Spleen (tissue), 11 donors: ENCODE measurements around the gene ABCA13. TPM values are rescaled to one million over a fixed set of nuclear protein-coding genes. Genes with fewer than 3 reads are reported as not detected.

Experiments used
- DNase-seq: peaks from one replicate; pipeline ENCODE4 v3.0.0-alpha.2; 2020
- H3K27ac ChIP-seq, 8 donors: fragments of 200-600 bp; sonication (generic) in 7 of 8; 1 replicate in 4 of 8; 2 replicates in 4 of 8; pipeline versions ENCODE4 v1.5.0 to v1.8.0; 2016 to 2021; ENCODE audit warnings: inconsistent platforms in 4 of 8, mild to moderate bottlenecking in 4 of 8, moderate library complexity in 1 of 8
- H3K27me3 ChIP-seq, 7 donors: fragments of 200-600 bp; sonication (generic) in 6 of 7; replicated peaks in 1 of 7; 1 replicate in 4 of 7; 2 replicates in 3 of 7; pipeline versions ENCODE4 v1.5.0 to v1.8.0; 2016 to 2021; ENCODE audit warnings: inconsistent platforms in 3 of 7, mild to moderate bottlenecking in 1 of 7
- H3K36me3 ChIP-seq, 6 donors: fragments of 200-600 bp; sonication (generic) in 5 of 6; 1 replicate in 4 of 6; 2 replicates in 2 of 6; pipeline versions ENCODE4 v1.5.0 to v1.8.0; 2016 to 2021; ENCODE audit warnings: inconsistent platforms in 2 of 6
- H3K4me1 ChIP-seq, 6 donors: fragments of 200-600 bp; sonication (generic) in 5 of 6; 1 replicate in 3 of 6; 2 replicates in 3 of 6; pipeline versions ENCODE4 v1.5.0 to v1.8.0; 2016 to 2021; ENCODE audit warnings: inconsistent platforms in 3 of 6
- H3K4me3 ChIP-seq, 8 donors: fragments of 200-600 bp; sonication (generic) in 7 of 8; 1 replicate in 4 of 8; 2 replicates in 4 of 8; pipeline versions ENCODE4 v1.5.0 to v1.8.0; 2016 to 2021; ENCODE audit warnings: inconsistent platforms in 4 of 8, mild to moderate bottlenecking in 4 of 8, moderate library complexity in 2 of 8
- H3K9me3 ChIP-seq, 8 donors: fragments of 200-600 bp; sonication (generic) in 7 of 8; 1 replicate in 4 of 8; 2 replicates in 4 of 8; pipeline versions ENCODE4 v1.5.0 to v1.8.0; 2016 to 2021; ENCODE audit warnings: inconsistent platforms in 4 of 8
- POLR2A ChIP-seq, 3 donors: fragments of 450-650 bp; IDR thresholded peaks; one replicate each; pipeline ENCODE4 v1.5.1; 2017; ENCODE audit warnings: antibody characterized with exemption in 3 of 3, mild to moderate bottlenecking in 1 of 3
- POLR2AphosphoS5 ChIP-seq, 3 donors: sonication (generic); formaldehyde crosslinking; IDR thresholded peaks; one replicate each; pipeline ENCODE4 v1.5.1; 2017; ENCODE audit warnings: antibody characterized with exemption in 3 of 3
- WGBS, 5 donors: extraction: QIAGEN DNeasy Blood & Tissue Kit in 3 of 5; methylation state at CpG; one replicate each; pipeline versions ENCODE4 v1.1.5 to v1.1.7; 2013 to 2018; 5-methylcytosine and 5-hydroxymethylcytosine counted together
- intact Hi-C: fragments of 100-400 bp; cut with DNase I; formaldehyde crosslinking; loops from one replicate; pipeline ENCODE4 v1.15.0; 2023; ENCODE audit warnings: low total_unique reads
- polyA plus RNA-seq, 3 donors: library from polyadenylated mRNA; stranded (reverse); fragments of 200-250 nt; gene quantifications; one replicate each; pipeline ENCODE4 v1.2.1, GENCODE V29; 2013
- total RNA-seq, 7 donors: library from RNA; depleted of rRNA in 3 of 7; stranded (reverse); fragments of >200 nt in 3 of 7; fragmentation: NEBNext Ultra II Directional in 4 of 7; extraction: Animal tissue kit (Norgen Biotek cat#: 25700) in 4 of 7; gene quantifications; one replicate each; pipeline versions ENCODE4 v1.1.0 to v1.2.1, GENCODE V29; 2016 to 2021
- TF ChIP-seq, protein P1 (sequence below), 11 experiments: fragments of 200-600 bp in 7 of 11; fragments of 450-650 bp in 4 of 11; sonication (generic) in 4 of 11; IDR thresholded peaks in 8 of 11; conservative IDR thresholded peaks in 3 of 11; 1 replicate in 7 of 11; 2 replicates in 4 of 11; pipeline versions ENCODE4 v1.4.0 to v1.8.0; 2016 to 2021; ENCODE audit warnings: antibody characterized with exemption in 11 of 11, inconsistent platforms in 4 of 11, mild to moderate bottlenecking in 1 of 11
- donor health status: healthy with polysubstance abuse.
- donor health status: DM: no; HTN: no; CAD: no; lungs with moderate emphysema.
- donor health status: DM: no; HTN: no; CAD: no.
- donor health status: Bipolar disorder and iron deficiency.
- donor health status: healthy.
- donor health status: DM: no; HTN: no; CAD: no.
- donor health status: DM: yes; HTN: yes; CAD: no.

The ABCA13 gene
- total and polyA plus RNA-seq, 10 donors: 0.02 to 19.0 (median 1.8) TPM

DNA sequence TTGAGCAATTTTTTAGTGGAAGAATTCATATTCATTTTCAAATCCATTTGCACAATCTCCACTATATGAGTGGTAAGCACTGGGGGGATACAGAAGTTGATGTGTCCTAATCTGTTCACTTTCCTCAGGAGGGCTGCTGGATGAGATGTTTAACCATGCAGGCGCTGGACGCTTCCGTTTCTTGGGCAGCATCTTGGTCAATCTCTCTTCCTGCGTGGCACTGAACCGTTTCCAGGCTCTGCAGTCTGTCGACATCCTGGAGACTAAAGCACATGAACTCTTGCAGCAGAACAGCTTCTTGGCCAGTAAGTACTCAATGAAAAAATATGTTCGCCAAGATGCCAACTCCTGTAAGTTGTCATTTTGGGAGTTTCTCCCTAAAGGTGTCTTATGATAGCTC, 179.3 kb downstream of the ABCA13 start:
- Histone ChIP-seq H3K27me3 (no peaks in the 10 kb centered on the region), H3K4me3 (no peak overlapping the region), H3K36me3 (no peaks in the 10 kb centered on the region), H3K27ac (no peak overlapping the region), H3K4me1 (no peaks in the 10 kb centered on the region), H3K9me3 (no peaks in the 10 kb centered on the region)
- 40 to 82% (median 57%) methylated on average over 7 of the region's 7 CpGs for WGBS, 5 donors
- TF ChIP-seq POLR2A (IDR thresholded peaks at IDR 0.05) (no peak), POLR2AphosphoS5 (IDR thresholded peaks at IDR 0.05) (no peak)
- TF ChIP-seq, protein P1, sequence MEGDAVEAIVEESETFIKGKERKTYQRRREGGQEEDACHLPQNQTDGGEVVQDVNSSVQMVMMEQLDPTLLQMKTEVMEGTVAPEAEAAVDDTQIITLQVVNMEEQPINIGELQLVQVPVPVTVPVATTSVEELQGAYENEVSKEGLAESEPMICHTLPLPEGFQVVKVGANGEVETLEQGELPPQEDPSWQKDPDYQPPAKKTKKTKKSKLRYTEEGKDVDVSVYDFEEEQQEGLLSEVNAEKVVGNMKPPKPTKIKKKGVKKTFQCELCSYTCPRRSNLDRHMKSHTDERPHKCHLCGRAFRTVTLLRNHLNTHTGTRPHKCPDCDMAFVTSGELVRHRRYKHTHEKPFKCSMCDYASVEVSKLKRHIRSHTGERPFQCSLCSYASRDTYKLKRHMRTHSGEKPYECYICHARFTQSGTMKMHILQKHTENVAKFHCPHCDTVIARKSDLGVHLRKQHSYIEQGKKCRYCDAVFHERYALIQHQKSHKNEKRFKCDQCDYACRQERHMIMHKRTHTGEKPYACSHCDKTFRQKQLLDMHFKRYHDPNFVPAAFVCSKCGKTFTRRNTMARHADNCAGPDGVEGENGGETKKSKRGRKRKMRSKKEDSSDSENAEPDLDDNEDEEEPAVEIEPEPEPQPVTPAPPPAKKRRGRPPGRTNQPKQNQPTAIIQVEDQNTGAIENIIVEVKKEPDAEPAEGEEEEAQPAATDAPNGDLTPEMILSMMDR (IDR thresholded peaks at IDR 0.05 in 8 of 11, conservative IDR thresholded peaks at IDR 0.05 in 3 of 11): no peak
- no peak for DNase-seq
- intact Hi-C loops: no loop called here

DNA sequence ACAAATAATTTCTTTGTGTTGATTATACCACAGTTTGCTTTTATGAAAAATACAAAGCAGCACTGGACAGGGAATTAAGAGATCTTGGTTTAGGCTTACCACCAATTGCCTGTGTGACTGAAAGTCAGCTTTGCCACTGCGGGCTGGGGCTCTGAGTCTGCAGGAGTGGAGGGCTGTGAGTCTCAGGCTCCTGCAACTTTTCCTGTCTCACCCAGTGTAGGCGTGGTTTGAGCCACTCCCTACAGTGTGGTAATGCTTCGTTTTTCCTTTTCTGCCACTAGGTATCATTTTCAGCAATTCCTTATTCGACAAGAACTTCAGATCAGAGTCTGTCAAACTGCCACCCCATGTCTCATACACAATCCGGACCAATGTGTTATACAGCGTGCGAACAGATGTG, 180.6 kb downstream of the ABCA13 start:
- Histone ChIP-seq H3K4me3 (no peak overlapping the region), H3K9me3 (no peaks in the 10 kb centered on the region), H3K27ac (peak overlapping the region in 1 of 8 donors; percentile 23), H3K36me3 (no peaks in the 10 kb centered on the region), H3K4me1 (no peaks in the 10 kb centered on the region), H3K27me3 (no peaks in the 10 kb centered on the region)
- intact Hi-C loops: no loop called here
- WGBS, 5 donors: 48 to 89% (median 71%) methylated on average over 7 of the region's 7 CpGs
- no peak for DNase-seq
- TF ChIP-seq POLR2A (IDR thresholded peaks at IDR 0.05) (no peak), POLR2AphosphoS5 (IDR thresholded peaks at IDR 0.05) (no peak)
- TF ChIP-seq, protein P1 (IDR thresholded peaks at IDR 0.05 in 8 of 11, conservative IDR thresholded peaks at IDR 0.05 in 3 of 11): no peak

DNA sequence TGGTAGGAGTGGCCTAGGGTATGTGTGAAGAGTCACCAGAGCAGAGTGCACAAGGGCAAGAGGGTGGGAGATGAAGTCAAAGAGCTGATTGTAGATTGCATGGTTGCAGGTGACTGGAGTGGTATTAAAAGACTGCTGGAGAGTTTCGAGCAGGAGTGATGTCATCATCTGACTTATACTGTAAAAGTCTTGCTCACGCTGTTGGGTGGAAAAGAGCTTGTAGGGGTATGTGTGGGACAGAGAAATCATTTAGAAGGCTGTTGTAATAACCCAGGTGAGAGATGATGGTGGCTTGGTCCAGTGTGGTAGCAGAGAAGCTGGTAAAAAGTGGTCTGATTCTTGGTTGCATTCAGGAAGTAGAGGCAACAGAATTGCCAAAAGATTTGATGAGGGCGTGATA, 184.1 kb downstream of the ABCA13 start:
- no peak for TF ChIP-seq POLR2AphosphoS5 (IDR thresholded peaks at IDR 0.05)
- no peak for TF ChIP-seq POLR2A (IDR thresholded peaks at IDR 0.05)
- TF ChIP-seq, protein P1 (IDR thresholded peaks at IDR 0.05 in 8 of 11, conservative IDR thresholded peaks at IDR 0.05 in 3 of 11): no peak
- no peak overlapping the region for H3K4me3 ChIP-seq
- intact Hi-C loops: no loop called here
- no peak for DNase-seq
- 81 to 100% (median 95%) methylated on average over 3 of the region's 3 CpGs for WGBS, 5 donors
- peaks cover 0 to 4% (median 0%) of the 10 kb centered on the region in 6 donors for H3K36me3 ChIP-seq
- H3K27ac ChIP-seq: no peak overlapping the region
- no peaks in the 10 kb centered on the region for H3K9me3 ChIP-seq
- no peaks in the 10 kb centered on the region for H3K4me1 ChIP-seq
- H3K27me3 ChIP-seq: no peaks in the 10 kb centered on the region

GRCh38 chr7:48360574-48360973, 189.3 kb downstream of the ABCA13 start:
- H3K27me3 ChIP-seq: no peaks in the 10 kb centered on the region
- intact Hi-C loops: no loop called here
- no peak for DNase-seq
- no peak for TF ChIP-seq POLR2AphosphoS5 (IDR thresholded peaks at IDR 0.05)
- WGBS, 5 donors: 78 to 93% (median 92%) methylated on average over 6 of the region's 6 CpGs
- H3K4me3 ChIP-seq: no peak overlapping the region
- H3K36me3 ChIP-seq: peaks cover 0 to 4% (median 0%) of the 10 kb centered on the region in 6 donors
- H3K27ac ChIP-seq: no peak overlapping the region
- no peaks in the 10 kb centered on the region for H3K4me1 ChIP-seq
- H3K9me3 ChIP-seq: no peaks in the 10 kb centered on the region

GRCh38 chr7:48363174-48363573, 191.9 kb downstream of the ABCA13 start:
- no peak for DNase-seq
- H3K27me3 ChIP-seq: no peaks in the 10 kb centered on the region
- TF ChIP-seq POLR2A (IDR thresholded peaks at IDR 0.05) (no peak), POLR2AphosphoS5 (IDR thresholded peaks at IDR 0.05) (no peak)
- TF ChIP-seq, protein P1 (IDR thresholded peaks at IDR 0.05 in 8 of 11, conservative IDR thresholded peaks at IDR 0.05 in 3 of 11): no peak
- intact Hi-C loops: no loop called here
- H3K27ac ChIP-seq: no peak overlapping the region
- H3K4me3 ChIP-seq: no peak overlapping the region
- H3K4me1 ChIP-seq: no peaks in the 10 kb centered on the region
- peaks cover 0 to 4% (median 0%) of the 10 kb centered on the region in 6 donors for H3K36me3 ChIP-seq
- WGBS, 5 donors: 40 to 80% (median 71%) methylated on average over 3 of the region's 3 CpGs
- H3K9me3 ChIP-seq: no peaks in the 10 kb centered on the region
